IPS DF 6.9 (cell line): ENCODE measurements around the gene METTL6.
"Not testable (repeated sequence)": the region's sequence is repeated elsewhere in the genome, so short reads cannot be mapped to it uniquely, and the experiment has no call there.

ENCODE experiments used
- DNase-seq: peaks from one replicate; pipeline ENCODE4 v3.0.0-alpha.2; 2013; ENCODE audit warnings: low read depth, low spot score
- H3K27ac ChIP-seq: one replicate; pipeline ENCODE4 v1.5.1; 2013; ENCODE audit warnings: low read length, control low read depth
- H3K27me3 ChIP-seq: 2 replicates; pipeline ENCODE4 v1.6.1; 2013; ENCODE audit warnings: mild to moderate bottlenecking, low read length; ENCODE audit not compliant: control insufficient read depth, insufficient read depth
- H3K36me3 ChIP-seq: 2 replicates; pipeline ENCODE4 v1.6.1; 2013; ENCODE audit warnings: low read length; ENCODE audit not compliant: control insufficient read depth, insufficient read depth
- H3K4me1 ChIP-seq: 2 replicates; pipeline ENCODE4 v1.6.1; 2013; ENCODE audit warnings: low read length; ENCODE audit not compliant: control insufficient read depth, insufficient read depth
- H3K4me3 ChIP-seq: 2 replicates; pipeline ENCODE4 v1.5.1; 2013; ENCODE audit warnings: mild to moderate bottlenecking, low read length
- H3K9me3 ChIP-seq: 2 replicates; pipeline ENCODE4 v1.6.1; 2013; ENCODE audit warnings: low read length, inconsistent platforms; ENCODE audit not compliant: control insufficient read depth, insufficient read depth
- WGBS: extraction: QIAGEN DNeasy Blood & Tissue Kit; methylation state at CpG from one replicate; pipeline ENCODE4 v1.1.7; 2013; ENCODE audit warnings: mixed read lengths, missing lambda C conversion rate; ENCODE audit not compliant: insufficient read length, insufficient coverage; 5-methylcytosine and 5-hydroxymethylcytosine counted together

Gene METTL6

GRCh38 chr3:15403965-15404364, 23.4 kb downstream of the METTL6 start:
- Histone ChIP-seq H3K27me3 (no peaks in the 10 kb centered on the region), H3K9me3 (no peaks in the 10 kb centered on the region), H3K4me3 (no peak overlapping the region), H3K4me1 (no peaks in the 10 kb centered on the region; the same call in 1 of the 2 replicates), H3K27ac (no peak overlapping the region), H3K36me3 (no peaks in the 10 kb centered on the region)
- no peak for DNase-seq
- no CpG with 5 or more reads among the region's 3 CpGs for WGBS

DNA sequence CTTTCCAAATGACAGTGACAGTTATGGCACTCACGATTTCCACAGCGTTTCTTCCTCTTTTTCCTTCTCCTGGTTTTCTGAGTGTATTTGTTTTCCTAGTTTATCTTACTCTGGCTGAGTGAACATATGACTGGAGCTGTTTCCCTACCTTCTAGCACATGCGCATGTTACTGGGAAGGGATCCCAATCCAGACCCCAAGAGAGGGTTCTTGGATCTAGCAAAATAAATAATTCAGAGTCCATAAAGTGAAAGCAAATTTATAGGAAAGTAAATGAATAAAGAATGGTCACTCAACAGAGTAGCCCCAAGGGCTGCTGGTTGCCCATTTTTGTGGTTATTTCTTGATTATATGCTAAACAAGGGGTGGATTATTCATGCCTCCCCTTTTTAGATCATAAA, 23.8 kb downstream of the METTL6 start:
- H3K27ac ChIP-seq = no peak overlapping the region
- H3K27me3 ChIP-seq = no peaks in the 10 kb centered on the region
- no peaks in the 10 kb centered on the region for H3K9me3 ChIP-seq
- H3K4me3 ChIP-seq = no peak overlapping the region
- H3K36me3 ChIP-seq = no peaks in the 10 kb centered on the region
- no peaks in the 10 kb centered on the region; the same call in 1 of the 2 replicates for H3K4me1 ChIP-seq
- WGBS = no CpG with 5 or more reads among the region's 3 CpGs
- DNase-seq = no peak

DNA sequence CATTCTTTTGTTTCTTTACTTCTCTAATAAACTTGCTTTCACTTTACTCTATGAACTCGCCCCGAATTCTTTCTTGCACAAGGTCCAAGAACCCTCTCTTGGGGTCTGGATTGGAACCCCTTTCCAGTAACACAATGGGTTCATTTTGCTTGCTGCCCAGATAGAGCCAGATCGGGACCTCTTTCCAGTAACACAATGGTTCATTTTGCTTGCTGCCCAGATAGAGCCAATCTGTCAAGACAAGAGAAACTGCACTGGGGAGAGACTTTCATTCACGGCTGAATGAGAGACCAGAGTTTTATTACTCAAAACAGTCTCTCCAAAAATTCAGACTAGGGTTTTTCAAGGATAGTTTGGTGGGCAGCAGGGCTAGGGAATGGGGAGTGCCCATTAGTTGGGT, 25.4 kb downstream of the METTL6 start:
- Histone ChIP-seq H3K27ac (no peak overlapping the region), H3K27me3 (no peaks in the 10 kb centered on the region), H3K4me3 (no peak overlapping the region), H3K4me1 (no peaks in the 10 kb centered on the region; the same call in 1 of the 2 replicates), H3K9me3 (peaks cover 3% of the 10 kb centered on the region), H3K36me3 (no peaks in the 10 kb centered on the region)
- no CpG with 5 or more reads among the region's 4 CpGs for WGBS
- DNase-seq = no peak

DNA sequence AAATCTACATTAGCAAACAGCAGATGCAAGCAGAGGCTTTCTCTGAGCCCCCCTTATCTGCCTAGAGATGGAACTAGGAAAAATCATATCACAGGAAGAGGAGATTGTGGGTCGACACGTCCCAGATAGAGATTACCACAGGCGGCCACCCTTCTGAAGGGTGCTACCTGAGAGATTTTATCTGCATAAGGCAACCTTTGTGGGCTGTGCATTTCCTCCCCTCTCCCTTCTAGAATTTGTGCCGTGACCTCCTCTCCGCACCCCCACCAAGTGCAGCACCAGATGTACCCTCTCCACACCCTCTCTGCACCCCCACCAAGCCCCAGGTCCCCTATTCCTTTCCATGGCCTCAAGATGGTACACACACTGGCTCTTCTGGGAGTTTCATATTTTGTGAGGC, 27.4 kb downstream of the METTL6 start:
- no peak for DNase-seq
- Histone ChIP-seq H3K36me3 (no peaks in the 10 kb centered on the region), H3K4me3 (no peak overlapping the region), H3K27me3 (no peaks in the 10 kb centered on the region), H3K4me1 (no peaks in the 10 kb centered on the region; the same call in 1 of the 2 replicates), H3K27ac (no peak overlapping the region), H3K9me3 (peaks cover 3% of the 10 kb centered on the region)
- WGBS = no CpG with 5 or more reads among the region's 5 CpGs

DNA sequence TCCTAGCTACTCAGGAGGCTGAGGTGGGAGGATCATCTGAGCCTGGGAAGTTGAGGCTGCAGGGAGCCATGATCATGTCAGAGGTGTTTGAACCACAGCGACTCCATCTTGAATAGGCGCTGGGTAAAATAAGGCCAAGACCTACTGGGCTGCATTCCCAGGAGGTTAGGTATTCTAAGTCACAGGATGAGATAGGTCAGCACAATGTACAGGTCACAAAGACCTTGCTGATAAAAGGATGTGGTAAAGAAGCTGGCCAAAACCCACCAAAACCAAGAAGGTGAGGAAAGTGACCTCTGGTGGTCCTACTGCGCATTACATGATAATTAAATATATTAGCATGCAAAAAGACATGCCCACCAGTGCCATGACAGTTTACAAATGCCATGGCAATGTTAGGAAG, 28.6 kb downstream of the METTL6 start:
- WGBS = no CpG with 5 or more reads among the region's 3 CpGs
- H3K4me1 ChIP-seq, H3K9me3 ChIP-seq, H3K4me3 ChIP-seq, H3K27me3 ChIP-seq, DNase-seq, H3K27ac ChIP-seq, H3K36me3 ChIP-seq: not testable (repeated sequence)

DNA sequence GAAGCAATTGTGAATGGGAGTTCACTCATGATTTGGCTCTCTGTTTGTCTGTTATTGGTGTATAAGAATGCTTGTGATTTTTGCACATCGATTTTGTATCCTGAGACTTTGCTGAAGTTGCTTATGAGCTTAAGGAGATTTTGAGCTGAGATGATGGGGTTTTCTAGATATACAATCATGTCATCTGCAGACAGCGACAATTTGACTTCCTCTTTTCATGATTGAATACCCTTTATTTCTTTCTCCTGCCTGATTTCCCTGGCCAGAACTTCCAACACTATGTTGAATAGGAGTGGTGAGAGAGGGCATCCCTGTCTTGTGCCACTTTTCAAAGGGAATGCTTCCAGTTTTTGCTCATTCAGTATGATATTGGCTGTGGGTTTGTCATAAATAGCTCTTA, 34.1 kb downstream of the METTL6 start:
- H3K27ac ChIP-seq, H3K4me3 ChIP-seq, H3K9me3 ChIP-seq, H3K27me3 ChIP-seq, H3K4me1 ChIP-seq, DNase-seq, H3K36me3 ChIP-seq: not testable (repeated sequence)
- WGBS = no CpG with 5 or more reads among the region's 2 CpGs

DNA sequence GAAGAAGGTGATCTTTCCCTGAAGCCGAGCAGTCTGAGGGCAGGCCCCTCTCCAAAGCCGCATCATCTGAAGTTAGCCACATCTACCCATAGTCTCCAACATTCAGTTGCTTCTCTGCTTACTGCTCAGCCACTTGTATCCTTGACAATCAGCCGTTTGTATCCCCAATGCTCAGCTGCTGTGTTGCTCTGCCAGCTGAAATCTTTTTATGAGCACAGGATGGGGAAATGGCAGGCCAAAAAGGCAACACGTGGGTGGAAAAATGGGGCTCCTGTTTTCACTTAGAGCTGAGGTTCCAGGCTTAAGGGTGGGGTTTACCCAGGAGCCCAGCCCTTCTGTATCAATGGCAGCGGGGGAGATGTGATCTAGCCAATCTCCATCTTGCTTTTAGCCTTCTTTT, 36.3 kb downstream of the METTL6 start:
- H3K4me1 ChIP-seq = no peaks in the 10 kb centered on the region
- WGBS = no CpG with 5 or more reads among the region's 5 CpGs
- no peak for DNase-seq
- no peak overlapping the region for H3K4me3 ChIP-seq
- H3K9me3 ChIP-seq = no peaks in the 10 kb centered on the region; the same call in 1 of the 2 replicates
- H3K36me3 ChIP-seq = no peaks in the 10 kb centered on the region
- no peak overlapping the region for H3K27ac ChIP-seq
- no peaks in the 10 kb centered on the region for H3K27me3 ChIP-seq

DNA sequence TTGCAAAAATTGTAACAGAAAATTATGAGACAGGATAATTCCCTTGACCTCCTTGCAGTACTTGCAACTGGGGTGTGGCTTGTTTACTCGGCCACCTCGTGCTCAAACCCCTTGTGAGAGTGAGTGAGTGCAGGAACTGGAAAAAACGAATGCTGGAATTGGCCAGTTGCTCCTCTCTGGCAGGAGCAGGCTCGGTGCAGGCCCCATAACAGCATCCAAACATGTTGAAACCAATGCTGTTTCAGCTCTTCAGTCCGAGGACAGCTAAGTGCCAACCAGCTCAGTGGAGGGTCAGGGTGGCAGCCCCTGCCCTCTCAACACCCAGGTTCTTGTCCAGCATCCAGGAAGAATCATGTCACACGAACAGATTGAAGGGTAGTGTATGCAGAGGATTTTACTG, 36.9 kb downstream of the METTL6 start:
- H3K27ac ChIP-seq = no peak overlapping the region
- no peaks in the 10 kb centered on the region; the same call in 1 of the 2 replicates for H3K9me3 ChIP-seq
- H3K4me3 ChIP-seq = no peak overlapping the region
- WGBS = no CpG with 5 or more reads among the region's 6 CpGs
- H3K4me1 ChIP-seq = no peaks in the 10 kb centered on the region
- no peak for DNase-seq
- H3K27me3 ChIP-seq = no peaks in the 10 kb centered on the region
- H3K36me3 ChIP-seq = no peaks in the 10 kb centered on the region

DNA sequence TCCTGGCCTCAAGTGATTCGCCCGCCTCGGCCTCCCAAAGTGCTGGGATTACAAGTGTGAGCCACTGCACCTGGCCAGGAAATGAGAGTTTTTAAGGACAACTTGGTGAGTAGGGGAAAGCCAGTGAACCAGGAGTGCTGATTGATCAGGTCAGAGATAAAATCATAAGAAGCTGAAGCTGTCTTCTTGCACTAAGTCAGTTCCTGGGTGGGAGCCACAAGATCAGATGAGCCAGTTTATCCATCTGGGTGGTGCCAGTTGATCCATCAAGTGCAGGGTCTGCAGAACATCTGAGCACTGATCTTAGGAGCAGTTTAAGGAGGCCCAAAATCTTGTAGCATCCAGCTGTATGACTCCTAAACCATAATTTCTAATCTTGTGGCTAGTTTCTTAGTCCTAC, 39.0 kb downstream of the METTL6 start:
- H3K27ac ChIP-seq, H3K4me1 ChIP-seq: not testable (repeated sequence)
- WGBS = no CpG with 5 or more reads among the region's 3 CpGs

DNA sequence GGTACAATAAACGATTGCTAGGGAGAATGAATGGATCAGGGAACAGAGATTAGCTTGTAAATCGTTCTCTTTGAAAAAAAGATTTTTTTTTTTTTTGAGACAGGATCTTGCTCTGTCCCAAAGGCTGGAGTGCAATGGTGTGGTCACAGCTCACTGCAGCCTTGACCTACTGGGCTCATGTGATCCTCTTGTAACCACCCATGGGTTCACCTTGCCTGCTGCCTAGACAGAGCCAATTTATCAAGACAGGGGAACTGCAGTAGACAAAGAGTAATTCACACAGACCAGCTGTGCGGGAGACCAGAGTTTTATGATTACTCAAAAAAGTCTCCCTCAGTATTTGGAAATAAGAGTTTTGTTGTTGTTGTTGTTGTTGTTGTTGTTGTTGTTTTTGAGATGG, 39.6 kb downstream of the METTL6 start:
- Histone ChIP-seq H3K4me3 (no peak overlapping the region), H3K27ac (no peak overlapping the region), H3K4me1 (no peaks in the 10 kb centered on the region), H3K36me3 (no peaks in the 10 kb centered on the region), H3K27me3 (no peaks in the 10 kb centered on the region), H3K9me3 (no peaks in the 10 kb centered on the region; the same call in 1 of the 2 replicates)
- DNase-seq = no peak
- 100% methylated on average over 1 of the region's 3 CpGs for WGBS

More for the DNA sequence above, 39.0 kb downstream of the METTL6 start:
- H3K36me3 ChIP-seq, DNase-seq, H3K9me3 ChIP-seq, H3K4me3 ChIP-seq, H3K27me3 ChIP-seq: not testable (repeated sequence)

GRCh38 chr3:15387171-15387581, 40.2 kb downstream of the METTL6 start:
- Histone ChIP-seq H3K27ac (no peak overlapping the region), H3K4me3 (no peak overlapping the region), H3K4me1 (no peaks in the 10 kb centered on the region), H3K27me3 (no peaks in the 10 kb centered on the region), H3K9me3 (no peaks in the 10 kb centered on the region; the same call in 1 of the 2 replicates), H3K36me3 (no peaks in the 10 kb centered on the region)
- WGBS = no CpG with 5 or more reads among the region's 1 CpG
- no peak for DNase-seq
